Stimulated activated CD8-positive, alpha-beta memory T cell treated with anti-CD3 and anti-CD28 coated beads, Interleukin-4, amount 100 ng/mL, for 1 hour (primary cell): ENCODE measurements around the gene KSR1.

Source experiments
- DNase-seq, 2 donors: peaks; one replicate each; pipeline ENCODE4 v3.0.0-alpha.2; 2020; ENCODE audit warnings: low read depth in 2 of 2, low spot score in 1 of 2

The KSR1 gene

GRCh38 chr17:27566671-27567562 is 110.7 kb downstream of the KSR1 start:
- DNase-seq = no peak

- DNase-seq = no peak
Measured at GRCh38 chr17:27567563-27567859, 111.3 kb downstream of the KSR1 start.

DNA sequence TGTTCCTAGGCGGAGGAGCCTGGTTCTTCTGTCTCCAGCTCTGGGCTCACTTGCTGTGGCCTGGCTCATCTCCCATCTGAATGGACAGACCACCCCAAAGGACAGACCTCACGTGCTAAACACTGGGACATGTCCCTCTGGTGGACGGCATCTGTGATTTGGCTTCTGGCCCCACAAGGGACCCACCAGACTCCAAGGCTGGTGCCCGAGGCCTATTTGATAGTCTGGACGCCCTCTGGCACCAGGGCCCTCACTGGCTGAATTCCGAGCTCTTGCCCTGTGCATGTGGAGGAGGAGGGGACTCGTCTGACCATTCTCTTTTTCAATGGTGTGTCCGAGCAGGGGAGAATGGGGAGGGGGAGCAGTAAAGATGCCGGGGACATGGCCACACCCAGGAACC is 112.0 kb downstream of the KSR1 start:
- DNase-seq = no peak

- no peak for DNase-seq
Measured at GRCh38 chr17:27568811-27569210, 112.6 kb downstream of the KSR1 start.

GRCh38 chr17:27569257-27569722 is 113.0 kb downstream of the KSR1 start:
- peak in 1 of 2 donors; percentile 35 for DNase-seq

- DNase-seq = no peak
Measured at GRCh38 chr17:27569884-27570577, 113.8 kb downstream of the KSR1 start.

GRCh38 chr17:27570578-27570914 is 114.3 kb downstream of the KSR1 start:
- no peak for DNase-seq

DNA sequence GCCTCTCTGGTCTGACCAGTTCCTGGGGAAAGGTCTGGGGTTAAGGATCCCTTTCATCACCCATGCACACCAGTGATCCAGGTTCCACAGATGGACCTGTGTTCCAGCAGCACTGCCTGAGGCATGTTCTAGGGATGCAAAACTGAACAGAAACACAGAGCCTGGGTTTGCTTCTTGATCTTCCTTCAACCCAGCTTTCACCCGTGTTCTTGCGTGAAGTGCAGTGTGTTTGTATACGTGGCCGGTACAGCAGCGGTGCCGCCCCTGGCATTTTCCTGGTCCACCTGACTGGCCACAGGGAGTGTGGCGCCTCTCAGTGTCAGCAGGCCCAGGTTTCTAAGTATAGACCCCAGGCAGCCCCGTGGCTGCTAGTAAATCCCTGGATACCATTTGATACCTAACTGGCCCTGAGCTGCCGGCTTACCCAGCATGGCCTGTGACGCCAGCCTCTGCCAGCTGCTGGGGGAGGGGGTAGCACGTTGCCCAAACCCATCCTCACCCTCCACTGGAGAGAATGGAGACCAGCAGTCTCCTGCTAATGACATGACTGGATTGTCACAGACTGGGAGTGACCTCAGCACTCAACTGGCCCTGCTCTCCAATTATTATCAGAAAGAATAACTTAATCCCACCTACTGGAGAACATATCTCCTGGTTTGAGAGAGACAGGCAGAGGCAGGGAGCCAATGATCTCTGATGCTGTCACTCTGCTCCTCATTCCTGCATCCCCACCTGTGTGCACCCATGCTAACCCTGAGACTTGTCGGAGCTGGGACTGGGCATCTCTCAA is 115.5 kb downstream of the KSR1 start:
- no peak for DNase-seq

GRCh38 chr17:27572665-27573064 is 116.4 kb downstream of the KSR1 start:
- no peak for DNase-seq

- no peak for DNase-seq
Measured at GRCh38 chr17:27573548-27573947, 117.3 kb downstream of the KSR1 start.

- DNase-seq = no peak
Measured at GRCh38 chr17:27573971-27574525, 117.8 kb downstream of the KSR1 start.

GRCh38 chr17:27575096-27575911 is 119.1 kb downstream of the KSR1 start:
- no peak for DNase-seq

- no peak for DNase-seq
Measured at GRCh38 chr17:27575912-27576252, 119.6 kb downstream of the KSR1 start.

DNA sequence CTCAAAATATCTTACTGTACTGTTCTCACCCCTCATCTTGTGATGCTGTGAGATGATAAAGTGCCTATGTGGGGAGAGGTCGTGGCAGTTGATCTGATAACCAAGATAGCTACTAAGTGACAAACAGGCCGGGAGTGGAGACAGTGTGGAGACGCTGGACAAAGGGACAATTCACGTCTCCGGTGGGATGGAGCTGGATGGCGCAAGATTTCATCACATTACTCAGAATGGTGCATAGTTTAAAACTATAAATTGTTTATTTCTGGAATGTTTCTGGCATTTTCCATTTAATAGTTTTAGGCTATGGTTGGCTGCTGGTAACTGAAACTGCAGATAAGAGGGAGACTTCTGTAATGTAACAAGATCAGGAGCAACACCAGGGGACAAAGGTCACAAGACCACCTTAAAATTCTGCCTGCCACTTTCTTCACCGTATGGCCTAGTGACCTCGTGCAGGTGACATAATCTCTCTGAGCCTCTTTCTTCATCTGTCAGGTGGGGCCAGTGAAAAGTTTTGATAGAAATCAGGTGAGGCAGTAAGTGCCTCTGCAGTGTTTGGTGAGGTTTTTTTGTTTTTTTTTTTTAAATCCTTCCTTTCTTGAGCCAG is 120.3 kb downstream of the KSR1 start:
- DNase-seq = no peak

DNA sequence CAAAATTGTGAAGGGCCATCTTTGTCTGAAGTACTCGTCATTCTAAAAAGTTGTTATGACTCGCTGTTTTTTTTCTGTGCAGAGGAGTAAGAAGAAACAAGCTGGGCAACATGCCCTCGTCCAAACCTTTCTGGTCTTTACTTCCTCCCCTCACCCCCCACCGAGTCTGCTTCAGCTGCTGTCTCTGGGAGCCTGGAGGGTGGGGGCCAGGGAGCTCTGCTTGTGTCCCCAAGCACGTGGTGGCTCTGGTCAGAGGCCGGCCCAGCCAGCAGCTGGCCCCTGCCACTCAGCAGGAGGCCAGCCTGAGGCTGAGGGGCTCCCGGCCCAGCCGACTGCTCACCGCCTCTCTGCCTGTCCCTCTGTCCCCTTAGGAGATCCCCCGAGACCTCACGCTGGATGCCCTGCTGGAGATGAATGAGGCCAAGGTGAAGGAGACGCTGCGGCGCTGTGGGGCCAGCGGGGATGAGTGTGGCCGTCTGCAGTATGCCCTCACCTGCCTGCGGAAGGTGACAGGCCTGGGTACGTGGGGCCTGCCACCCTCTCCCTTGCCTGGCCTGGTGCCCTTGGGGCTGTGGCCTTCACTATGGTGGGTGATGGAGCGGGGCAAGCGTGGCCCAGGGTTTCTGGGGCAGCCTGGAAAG is 121.0 kb downstream of the KSR1 start:
- no peak for DNase-seq

DNA sequence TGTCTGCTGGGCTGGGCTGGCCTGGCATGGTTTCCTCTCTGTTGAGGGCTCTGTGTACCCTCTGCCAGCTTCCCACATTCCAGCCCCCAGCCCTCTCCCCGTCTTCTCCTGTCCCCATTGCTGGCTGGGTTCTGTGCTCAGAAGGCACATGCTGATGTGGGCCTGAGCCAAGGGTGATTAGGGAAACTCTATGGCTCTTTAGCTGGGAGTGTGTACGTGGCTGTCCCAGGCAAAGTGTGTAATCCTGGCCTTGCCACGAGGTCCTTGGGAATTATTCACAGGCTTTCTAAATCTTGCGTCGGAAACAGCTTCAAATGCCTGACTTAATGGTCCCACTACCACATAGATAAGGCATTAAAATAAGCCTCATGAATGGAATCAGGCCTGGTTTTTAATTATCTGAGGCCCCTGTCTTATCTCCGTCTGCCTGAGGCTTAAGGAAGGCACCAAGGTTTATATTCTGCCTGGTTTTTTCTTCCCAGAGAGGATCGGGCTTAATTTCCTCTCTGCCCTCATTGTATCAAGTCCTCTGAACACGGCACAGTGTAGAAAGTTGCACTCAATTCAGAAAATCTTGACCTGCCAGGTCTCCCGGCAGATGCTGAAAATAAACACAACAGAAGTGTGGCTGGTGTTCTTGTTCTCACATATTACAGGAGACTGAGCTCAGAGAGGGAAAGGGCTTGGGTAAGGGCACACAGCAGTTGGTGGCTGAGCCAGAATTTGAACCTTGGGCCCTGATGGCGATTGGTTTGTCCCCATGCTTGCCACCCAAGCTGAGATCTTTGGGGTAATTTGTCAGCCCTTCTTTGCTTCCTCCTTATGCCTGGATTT is 121.9 kb downstream of the KSR1 start:
- DNase-seq = no peak

- DNase-seq = no peak
Measured at GRCh38 chr17:27578718-27579085, 122.5 kb downstream of the KSR1 start.

- no peak for DNase-seq
Measured at GRCh38 chr17:27579304-27579703, 123.1 kb downstream of the KSR1 start.

DNA sequence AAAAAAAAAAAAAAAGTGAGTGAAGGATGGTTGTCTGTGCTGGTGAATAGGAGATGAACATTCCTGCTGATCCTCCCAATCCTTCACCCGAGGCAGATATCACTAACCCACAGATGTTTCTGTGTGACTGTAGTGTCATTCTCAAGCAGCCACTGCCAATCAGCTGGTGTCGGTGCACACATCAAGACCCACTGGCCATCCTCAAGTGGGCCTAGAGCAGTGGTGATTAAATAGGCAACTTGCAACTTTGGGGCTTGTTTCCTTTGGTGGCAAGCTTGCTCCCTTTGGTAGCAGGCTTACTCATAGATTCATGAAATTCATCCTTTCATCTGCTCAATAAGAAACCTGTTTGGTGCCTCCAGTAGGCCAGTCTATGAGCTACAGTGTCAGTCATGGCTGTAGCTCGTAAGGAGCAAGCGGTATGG is 123.7 kb downstream of the KSR1 start:
- DNase-seq = no peak
